HG03064 (cell line): ENCODE data around the gene SPTBN4.
"Not testable (repeated sequence)": the region's sequence is repeated elsewhere in the genome, so short reads cannot be mapped to it uniquely, and the experiment has no call there.

Experiments used
- ATAC-seq: cut with Tn5 transposase; IDR thresholded peaks from one replicate; pipeline ENCODE4 v1.9.1; 2021; ENCODE audit warnings: low read depth; ENCODE audit not compliant: unreplicated experiment

Gene SPTBN4

DNA sequence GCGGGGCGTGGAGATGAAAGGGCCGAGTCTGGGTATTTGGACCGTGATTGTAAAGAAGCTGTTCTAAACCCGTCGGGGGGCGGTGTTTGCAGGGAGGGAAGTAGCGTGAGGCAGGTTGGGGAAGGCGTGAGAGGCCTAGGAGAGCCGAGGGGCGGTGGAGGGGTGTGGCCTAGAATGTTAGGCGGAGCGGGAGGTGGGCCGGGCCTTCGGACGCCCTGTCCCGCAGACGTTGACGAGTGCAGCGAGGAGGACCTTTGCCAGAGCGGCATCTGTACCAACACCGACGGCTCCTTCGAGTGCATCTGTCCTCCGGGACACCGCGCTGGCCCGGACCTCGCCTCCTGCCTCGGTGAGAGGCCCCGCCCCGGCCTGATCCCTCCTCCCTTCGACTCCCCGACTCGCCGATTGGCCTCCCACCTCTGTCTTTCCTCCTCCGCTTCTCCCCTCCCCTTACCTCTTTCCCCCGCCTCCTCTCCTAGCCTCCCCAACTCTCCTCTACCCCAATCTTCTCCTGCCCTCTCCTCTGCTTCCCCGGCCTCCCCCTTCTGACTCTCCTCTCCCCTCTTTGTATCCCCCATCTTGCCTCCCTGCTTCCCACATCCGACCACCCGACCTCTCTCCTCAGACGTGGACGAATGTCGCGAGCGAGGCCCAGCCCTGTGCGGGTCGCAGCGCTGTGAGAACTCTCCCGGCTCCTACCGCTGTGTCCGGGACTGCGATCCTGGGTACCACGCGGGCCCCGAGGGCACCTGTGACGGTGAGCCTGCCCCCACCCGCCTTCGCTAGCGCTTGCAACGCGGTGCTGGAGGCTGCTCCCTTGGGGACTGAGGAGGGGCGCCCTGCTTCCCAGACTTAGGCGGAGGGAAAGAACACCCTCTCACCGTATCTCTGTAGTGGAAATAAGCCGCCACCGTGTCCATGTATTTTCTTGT lies 147.2 kb downstream of the SPTBN4 start:
- peak; percentile 37 for ATAC-seq

DNA sequence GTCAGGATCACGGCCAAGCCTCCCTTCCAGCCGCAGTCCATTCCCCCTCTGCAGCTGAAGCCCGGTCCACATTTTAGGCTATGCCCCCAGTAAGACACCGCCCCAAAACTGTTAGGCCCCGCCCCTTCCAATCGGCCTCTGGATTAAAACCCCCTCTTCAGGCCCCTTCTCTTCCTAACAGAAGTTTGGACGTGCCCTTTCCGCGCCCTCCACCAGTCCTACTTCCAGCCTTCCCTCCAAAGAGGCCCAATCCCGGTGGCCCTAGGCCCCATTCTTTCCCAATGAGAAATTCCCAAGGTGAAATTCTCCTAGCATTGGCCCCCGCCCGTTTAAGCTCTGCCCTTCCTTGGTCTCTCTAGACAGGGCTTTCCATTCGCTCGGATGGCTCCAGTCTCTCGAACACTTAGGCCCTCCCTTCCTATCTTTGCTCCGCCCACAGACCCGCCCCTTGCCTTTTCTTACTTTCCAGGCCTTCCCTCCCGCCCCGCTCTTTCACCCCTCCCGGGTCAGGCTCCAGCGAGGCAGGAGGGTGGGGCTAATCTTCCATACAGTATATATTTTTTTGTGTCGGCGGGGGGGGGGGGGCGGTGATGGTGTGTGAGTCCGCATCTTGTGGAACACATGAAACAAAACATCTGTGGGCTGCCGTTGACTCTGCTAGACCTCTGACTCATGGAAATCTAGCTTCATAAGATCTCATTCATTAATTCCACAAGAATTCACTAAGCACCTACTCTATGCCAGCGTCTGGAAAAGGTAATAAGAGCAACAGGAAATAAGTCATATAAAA lies 148.0 kb downstream of the SPTBN4 start:
- no peak for ATAC-seq

DNA sequence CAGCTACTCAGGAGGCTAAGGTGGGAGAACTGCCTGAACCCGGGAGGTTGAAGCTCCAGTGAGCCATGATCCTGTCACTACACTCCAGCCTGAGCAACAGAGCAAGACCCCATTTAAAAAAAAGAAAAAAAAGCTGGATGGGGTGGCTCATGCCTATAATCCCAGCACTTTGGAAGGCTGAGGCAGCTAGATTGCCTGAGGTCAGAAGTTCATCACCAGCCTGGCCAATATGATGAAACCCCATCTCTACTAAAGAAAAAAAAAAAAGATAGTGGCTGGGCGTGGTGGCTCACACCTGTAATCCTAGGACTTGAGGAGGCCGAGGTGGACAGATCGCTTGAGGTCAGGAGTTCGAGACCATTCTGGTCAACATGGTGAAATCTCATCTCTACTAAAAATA lies 149.4 kb downstream of the SPTBN4 start:
- no peak for ATAC-seq

DNA sequence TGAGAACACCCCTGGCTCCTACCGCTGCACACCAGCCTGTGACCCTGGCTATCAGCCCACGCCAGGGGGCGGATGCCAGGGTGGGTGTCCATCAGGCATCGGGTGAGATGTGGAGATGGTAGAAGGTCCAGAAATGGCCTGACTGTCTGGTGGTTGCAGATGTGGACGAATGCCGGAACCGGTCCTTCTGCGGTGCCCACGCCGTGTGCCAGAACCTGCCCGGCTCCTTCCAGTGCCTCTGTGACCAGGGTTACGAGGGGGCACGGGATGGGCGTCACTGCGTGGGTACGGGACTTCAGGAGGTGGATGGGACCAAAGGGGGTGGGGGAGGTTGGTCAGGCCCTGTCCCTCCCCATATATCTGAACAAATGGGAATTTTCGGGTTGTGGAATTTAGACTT lies 150.1 kb downstream of the SPTBN4 start:
- ATAC-seq: no peak

DNA sequence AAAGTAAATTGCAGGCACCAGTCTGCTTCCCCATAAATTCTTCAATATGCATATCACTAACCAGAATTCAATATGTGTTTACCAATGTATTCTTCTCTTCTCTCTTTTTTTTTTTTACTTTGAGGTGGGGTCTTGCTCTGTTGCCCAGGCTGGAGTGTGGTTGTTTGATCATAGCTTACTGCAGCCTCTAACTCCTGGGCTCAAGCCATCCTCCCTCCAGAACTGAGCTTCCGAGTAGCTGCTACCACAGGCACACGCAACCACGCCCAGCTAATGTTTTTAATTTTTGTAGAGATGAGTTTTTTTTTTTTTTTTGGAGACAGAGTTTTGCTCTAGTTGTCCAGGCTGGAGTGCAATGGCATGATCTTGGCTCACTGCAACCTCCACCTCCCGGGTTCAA lies 151.2 kb downstream of the SPTBN4 start:
- no peak for ATAC-seq

DNA sequence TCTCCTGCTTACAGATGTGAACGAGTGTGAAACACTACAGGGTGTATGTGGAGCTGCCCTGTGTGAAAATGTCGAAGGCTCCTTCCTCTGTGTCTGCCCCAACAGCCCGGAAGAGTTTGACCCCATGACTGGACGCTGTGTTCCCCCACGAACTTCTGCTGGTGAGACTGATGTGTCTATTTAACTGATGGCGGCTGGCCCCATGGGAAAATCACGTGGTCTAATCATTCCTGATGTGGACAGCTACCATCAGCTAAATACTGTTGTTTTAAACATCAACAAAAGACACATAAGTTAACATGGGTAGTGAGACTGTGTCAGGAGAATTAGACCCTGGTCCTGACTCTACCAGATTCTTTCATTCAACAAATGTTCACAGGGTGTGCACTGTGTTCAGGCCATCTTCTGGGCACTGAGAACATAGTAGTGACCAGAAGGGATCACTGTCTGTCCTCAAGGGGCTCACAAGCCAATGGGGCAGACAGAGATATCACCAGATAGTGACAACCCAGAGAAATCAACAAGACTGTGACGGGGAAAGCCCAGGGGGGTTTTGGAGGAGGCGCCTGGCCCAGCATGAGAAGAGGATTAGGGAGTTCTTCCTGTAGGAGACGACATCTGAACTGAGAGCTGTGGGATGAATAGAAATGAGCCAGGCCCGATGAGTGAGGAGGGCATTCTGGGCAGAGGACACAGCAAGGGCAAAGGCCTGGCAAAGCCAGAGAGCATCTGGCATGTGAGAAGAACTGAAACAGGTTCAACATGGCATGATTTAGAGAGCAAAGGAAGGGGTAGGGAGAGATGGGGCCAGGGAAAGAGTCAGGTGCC lies 152.7 kb downstream of the SPTBN4 start:
- no peak for ATAC-seq

DNA sequence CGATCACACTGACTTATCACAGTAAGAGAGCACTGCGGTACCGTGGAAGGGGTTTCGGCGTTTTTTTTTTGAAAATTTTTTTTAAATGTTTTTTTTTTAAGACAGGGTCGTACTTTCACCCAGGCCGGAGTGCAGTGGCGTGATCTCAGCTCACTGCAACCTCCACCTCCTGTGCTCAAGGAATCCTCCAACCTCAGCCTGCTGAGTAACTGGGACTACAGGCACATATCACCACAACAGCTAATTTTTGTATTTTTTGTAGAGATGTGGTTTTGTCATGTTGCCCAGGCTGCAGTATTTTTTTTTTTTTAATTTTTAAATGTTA lies 153.3 kb downstream of the SPTBN4 start:
- no peak for ATAC-seq

DNA sequence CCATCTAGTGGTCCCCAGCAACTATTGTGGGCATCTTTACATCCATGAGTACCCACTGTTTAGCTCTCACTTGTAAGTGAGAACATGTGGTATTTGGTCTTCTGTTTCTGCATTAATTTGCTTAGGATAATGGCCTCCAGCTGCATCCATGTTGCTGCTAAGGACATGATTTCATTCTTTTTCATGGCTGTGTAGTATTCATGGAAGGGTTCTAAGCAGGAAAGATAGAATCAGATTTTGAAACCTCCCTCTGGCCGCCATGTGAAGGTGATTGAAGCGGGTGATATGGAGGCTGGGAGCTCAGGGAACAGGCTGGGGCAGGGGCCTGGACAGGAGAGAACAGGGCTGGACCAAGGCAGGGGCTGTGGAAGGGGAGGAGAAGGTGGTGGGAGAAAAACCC lies 154.5 kb downstream of the SPTBN4 start:
- ATAC-seq: no peak

DNA sequence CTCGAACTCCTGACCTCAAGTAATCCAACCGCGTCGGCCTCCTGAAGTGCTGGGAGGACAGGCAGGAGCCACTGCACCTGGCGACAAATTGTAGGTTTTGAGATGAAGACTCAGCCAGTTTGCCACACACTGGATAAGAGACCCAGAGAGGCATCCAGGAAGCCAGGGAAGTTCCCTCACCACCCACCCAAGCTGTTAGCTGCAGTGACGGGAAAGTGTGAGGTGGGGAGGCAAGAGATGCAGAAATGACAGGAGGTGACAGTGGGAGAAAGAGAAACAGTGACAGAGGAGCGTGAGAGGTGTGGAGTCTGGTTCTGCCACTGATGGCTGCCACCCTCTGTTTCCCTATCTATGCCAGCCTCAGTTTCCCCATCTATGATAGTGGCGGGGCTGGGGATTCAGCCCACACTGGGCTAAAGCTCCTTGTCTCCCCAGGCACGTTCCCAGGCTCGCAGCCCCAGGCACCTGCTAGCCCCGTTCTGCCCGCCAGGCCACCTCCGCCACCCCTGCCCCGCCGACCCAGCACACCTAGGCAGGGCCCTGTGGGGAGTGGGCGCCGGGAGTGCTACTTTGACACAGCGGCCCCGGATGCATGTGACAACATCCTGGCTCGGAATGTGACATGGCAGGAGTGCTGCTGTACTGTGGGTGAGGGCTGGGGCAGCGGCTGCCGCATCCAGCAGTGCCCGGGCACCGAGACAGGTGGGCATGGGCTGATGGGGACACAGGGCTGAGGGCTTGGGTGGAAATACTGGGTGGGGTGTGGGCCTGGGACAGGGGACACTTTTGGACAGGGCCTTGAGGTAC lies 155.4 kb downstream of the SPTBN4 start:
- ATAC-seq: no peak

DNA sequence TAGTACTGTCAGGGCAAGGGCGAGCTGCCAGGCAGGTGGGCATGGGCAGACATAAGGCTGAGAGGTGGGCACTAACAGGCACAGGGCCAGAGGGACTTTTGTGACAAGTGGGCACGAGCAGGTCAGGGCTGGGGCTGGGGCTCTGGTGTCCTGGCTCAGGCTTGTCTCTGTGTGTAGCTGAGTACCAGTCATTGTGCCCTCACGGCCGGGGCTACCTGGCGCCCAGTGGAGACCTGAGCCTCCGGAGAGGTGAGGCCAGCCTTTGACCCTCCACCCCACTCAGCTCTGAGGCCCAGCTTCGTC lies 155.9 kb downstream of the SPTBN4 start:
- no peak for ATAC-seq

DNA sequence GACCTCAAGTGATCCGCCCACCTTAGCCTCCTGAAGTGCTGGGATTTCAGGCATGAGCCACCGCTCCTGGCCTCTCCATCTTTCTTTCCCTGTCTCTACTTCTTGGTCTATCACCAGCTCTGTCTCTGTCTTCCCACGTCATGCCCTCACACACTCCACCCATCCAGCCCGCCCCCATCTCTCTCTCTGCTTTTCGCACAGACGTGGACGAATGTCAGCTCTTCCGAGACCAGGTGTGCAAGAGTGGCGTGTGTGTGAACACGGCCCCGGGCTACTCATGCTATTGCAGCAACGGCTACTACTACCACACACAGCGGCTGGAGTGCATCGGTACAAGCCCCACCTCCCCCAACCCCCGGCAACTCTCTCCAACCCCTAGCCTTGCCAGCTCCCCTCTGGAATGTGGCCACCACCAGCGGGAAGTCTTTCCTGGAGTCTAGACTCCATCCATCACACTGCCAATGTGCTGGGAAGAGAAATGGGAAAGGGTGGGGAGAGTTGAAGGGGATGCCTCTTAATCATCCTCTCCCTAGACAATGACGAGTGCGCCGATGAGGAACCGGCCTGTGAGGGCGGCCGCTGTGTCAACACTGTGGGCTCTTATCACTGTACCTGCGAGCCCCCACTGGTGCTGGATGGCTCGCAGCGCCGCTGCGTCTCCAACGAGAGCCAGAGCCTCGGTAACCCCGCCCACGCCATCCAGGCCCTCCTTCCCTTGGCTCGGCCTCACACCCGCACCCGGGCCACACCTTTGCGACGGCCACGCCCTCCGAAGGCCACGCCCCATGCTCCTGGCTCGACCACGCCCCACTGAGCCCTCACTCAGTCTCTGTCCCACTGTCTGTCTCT lies 156.8 kb downstream of the SPTBN4 start:
- ATAC-seq: no peak

DNA sequence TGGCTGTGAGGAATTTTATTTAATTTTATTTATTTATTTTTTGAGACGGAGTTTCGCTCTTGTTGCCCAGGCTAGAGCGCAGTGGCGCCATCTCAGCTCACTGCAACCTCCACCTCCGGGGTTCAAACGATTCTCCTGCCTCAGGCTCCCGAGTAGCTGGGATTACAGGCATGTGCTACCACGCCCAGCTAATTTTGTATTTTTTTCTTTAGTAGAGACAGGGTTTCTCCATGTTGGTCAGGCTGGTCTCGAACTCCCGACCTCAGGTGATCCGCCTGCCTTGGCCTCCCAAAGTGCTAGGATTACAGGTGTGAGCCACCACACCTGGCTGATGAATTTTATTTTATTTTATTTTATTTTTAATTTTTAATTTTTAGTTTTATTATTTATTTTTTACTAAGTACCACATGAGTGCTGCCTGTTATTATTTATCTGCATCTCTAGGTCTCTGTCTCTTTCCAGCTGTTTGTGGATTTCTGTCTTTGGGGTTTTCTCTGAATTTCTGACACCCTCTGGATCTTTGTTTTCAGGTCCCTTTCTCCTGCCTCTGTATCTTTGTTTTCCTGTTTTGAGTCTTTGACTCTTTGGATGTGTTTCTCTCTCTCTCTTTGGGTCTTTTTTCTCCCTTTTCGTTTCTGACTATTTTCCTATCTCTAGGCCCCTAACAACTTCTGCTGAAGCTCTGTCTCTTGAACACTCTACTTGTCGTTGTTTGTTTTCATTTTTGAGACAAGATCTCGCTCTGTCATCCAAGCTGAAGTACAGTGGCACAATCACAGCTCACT lies 157.8 kb downstream of the SPTBN4 start:
- ATAC-seq: not testable (repeated sequence)

DNA sequence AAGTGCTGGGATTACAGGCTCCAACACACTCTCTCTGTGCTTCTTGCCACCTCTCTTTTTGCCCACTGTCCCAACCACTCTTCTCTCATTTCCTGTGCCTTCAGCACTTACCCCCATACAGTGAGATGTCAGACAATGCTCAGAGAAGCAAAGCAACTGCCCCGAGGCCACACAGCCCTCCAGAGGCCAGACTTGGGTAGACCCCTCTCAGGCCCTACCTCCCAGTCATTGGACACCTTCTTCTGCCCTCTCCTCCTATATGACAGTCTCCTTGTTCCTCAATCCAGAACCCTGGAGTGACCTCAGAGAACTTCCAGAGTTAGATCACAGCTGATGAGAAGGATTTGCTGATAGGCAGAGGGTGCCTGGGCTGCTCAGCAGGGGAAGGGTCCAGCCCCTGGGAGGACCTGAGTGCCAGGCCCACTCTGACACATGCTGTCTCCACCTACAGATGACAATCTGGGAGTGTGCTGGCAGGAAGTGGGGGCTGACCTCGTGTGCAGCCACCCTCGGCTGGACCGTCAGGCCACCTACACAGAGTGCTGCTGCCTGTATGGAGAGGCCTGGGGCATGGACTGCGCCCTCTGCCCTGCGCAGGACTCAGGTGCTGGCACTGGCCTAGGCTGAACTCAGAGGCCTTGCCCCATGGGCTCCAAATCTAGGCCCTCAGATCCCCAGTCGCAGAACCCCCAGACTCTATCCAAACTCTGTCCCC lies 158.8 kb downstream of the SPTBN4 start:
- ATAC-seq: no peak
